K562 (cell line): ENCODE data around the gene FAM50A. TPM values are rescaled to one million over a fixed set of nuclear protein-coding genes. Genes with fewer than 3 reads are reported as not detected.

Experiments
- ATAC-seq: fragments of 200-7000 bp; cut with Tn5 transposase; 3 replicates; pipeline ENCODE4 v1.9.1; 2020; ENCODE audit warnings: moderate library complexity
- BruUV-seq: library from RNA; stranded (reverse); fragments of 400-500 nt; replicated peaks from 2 replicates; lab custom pipeline; 2021; lab: Mats Ljungman, UMichigan
- CTCF ChIA-PET: fragments of 300-600 bp; formaldehyde crosslinking; extraction: SDS; loops from one replicate; lab custom pipeline; 2021; ENCODE audit warnings: low intra/inter-chr PET ratio; lab: Yijun Ruan, JAX
- POLR2A ChIA-PET: fragments of 300-600, 350-650 bp; sonication (Branson Sonifier 250); formaldehyde crosslinking; extraction: SDS; loops from one replicate; lab custom pipeline; 2021; ENCODE audit warnings: antibody characterized with exemption, inconsistent platforms; lab: Yijun Ruan, JAX
- DNase-seq, 4 experiments: peaks; one replicate each; pipeline versions ENCODE4 v3.0.0 to v3.0.0-alpha.2; 2011 to 2018; ENCODE audit warnings: low spot score in 3 of 4, mixed read lengths in 3 of 4; ENCODE audit errors: extremely low read depth in 1 of 4
- FAIRE-seq: peaks from 2 replicates; lab custom pipeline; 2011; peaks lifted over from hg19 to GRCh38; lab: Jason Lieb, UNC
- H2AFZ ChIP-seq: 2 replicates; pipeline ENCODE4 v1.6.0; 2011; ENCODE audit warnings: low read depth, low read length, control low read depth, inconsistent platforms
- H3K27ac ChIP-seq: fragments of 200-600 bp; 3 replicates; pipeline ENCODE4 v1.8.0; 2011; ENCODE audit warnings: low read depth, mild to moderate bottlenecking, control low read depth, inconsistent platforms, low read length, moderate library complexity, mixed read lengths; ENCODE audit errors: extremely low read depth
- H3K27me3 ChIP-seq, 2 experiments: fragments of 300-600 bp in 1 of 2; 2 replicates in 1 of 2; 3 replicates in 1 of 2; pipeline versions ENCODE4 v1.6.0 to v1.8.0; 2011; ENCODE audit warnings: inconsistent platforms in 2 of 2, low read length in 2 of 2, mild to moderate bottlenecking in 1 of 2, mixed read lengths in 1 of 2, moderate library complexity in 1 of 2; ENCODE audit not compliant: control insufficient read depth in 2 of 2, insufficient read depth in 2 of 2
- H3K36me3 ChIP-seq: fragments of 300-600 bp; 3 replicates; pipeline ENCODE4 v1.8.0; 2011; ENCODE audit warnings: mild to moderate bottlenecking, low read length, inconsistent platforms; ENCODE audit not compliant: control insufficient read depth, insufficient read depth
- H3K4me1 ChIP-seq, 2 experiments: fragments of 200-600 bp in 1 of 2; replicated peaks in 1 of 2; 2 replicates in 1 of 2; 3 replicates in 1 of 2; pipeline versions ENCODE4 v1.5.1 to v1.8.0; 2011; ENCODE audit warnings: inconsistent platforms in 2 of 2, low read length in 2 of 2, mild to moderate bottlenecking in 1 of 2, mixed read lengths in 1 of 2, moderate library complexity in 1 of 2; ENCODE audit not compliant: control insufficient read depth in 2 of 2, insufficient read depth in 2 of 2
- H3K4me2 ChIP-seq: 2 replicates; pipeline ENCODE4 v1.6.1; 2011; ENCODE audit warnings: low read length, control low read depth, inconsistent platforms, mixed read lengths; ENCODE audit not compliant: insufficient read depth
- H3K4me3 ChIP-seq: fragments of 200-600 bp; sonication (generic), shearing (Covaris generic); 2 replicates; pipeline ENCODE4 v1.5.1; 2016; ENCODE audit warnings: control low read depth, inconsistent platforms
- H3K79me2 ChIP-seq: fragments of 200-600 bp; 3 replicates; pipeline ENCODE4 v1.8.0; 2011; ENCODE audit warnings: low read length, inconsistent platforms; ENCODE audit not compliant: control insufficient read depth, insufficient read depth
- H3K9ac ChIP-seq, 2 experiments: 2 replicates each; pipeline versions ENCODE4 v1.6.0 to v1.6.1; 2011; ENCODE audit warnings: low read depth in 2 of 2, low read length in 2 of 2, control low read depth in 1 of 2, inconsistent platforms in 1 of 2, mild to moderate bottlenecking in 1 of 2, mixed read lengths in 1 of 2; ENCODE audit not compliant: insufficient read depth in 1 of 2
- H3K9me1 ChIP-seq: one replicate; pipeline ENCODE4 v1.6.0; 2011; ENCODE audit warnings: inconsistent platforms, mild to moderate bottlenecking, low read length, moderate library complexity; ENCODE audit not compliant: control insufficient read depth, insufficient read depth
- H3K9me3 ChIP-seq: replicated peaks from 2 replicates; pipeline ENCODE4 v1.5.1; 2011; ENCODE audit warnings: low read depth, low read length, inconsistent platforms; ENCODE audit not compliant: control insufficient read depth, insufficient read depth
- H4K20me1 ChIP-seq: replicated peaks from 2 replicates; pipeline ENCODE4 v1.6.1; 2011; ENCODE audit warnings: low read length, inconsistent platforms, mixed read lengths; ENCODE audit not compliant: control insufficient read depth, insufficient read depth
- EWSR1 ChIP-seq: fragments of 450-650 bp; IDR thresholded peaks from 2 replicates; pipeline ENCODE4 v1.6.1; 2018; ENCODE audit warnings: borderline replicate concordance, mild to moderate bottlenecking, low read depth, moderate library complexity; ENCODE audit not compliant: partially characterized antibody
- NR0B1 ChIP-seq: fragments of 450-650 bp; IDR thresholded peaks from one replicate; pipeline ENCODE4 v1.6.1; 2018; ENCODE audit warnings: mild to moderate bottlenecking, moderate library complexity; ENCODE audit not compliant: partially characterized antibody
- NR3C1 ChIP-seq: sonication (generic); formaldehyde crosslinking; IDR thresholded peaks from 2 replicates; pipeline ENCODE4 v1.8.1; 2022; ENCODE audit warnings: missing genetic modification reagents
- RBFOX2 ChIP-seq: fragments of 200-400 bp; formaldehyde crosslinking; IDR thresholded peaks from 2 replicates; pipeline ENCODE4 v1.6.1; 2017; ENCODE audit warnings: low read depth, mild to moderate bottlenecking, low read length, moderate library complexity
- RBM15 ChIP-seq: fragments of 200-400 bp; formaldehyde crosslinking; IDR thresholded peaks from 2 replicates; pipeline ENCODE4 v1.6.1; 2018; ENCODE audit warnings: mild to moderate bottlenecking, low read length, moderate library complexity; ENCODE audit not compliant: insufficient read depth
- USF2 ChIP-seq: sonication (generic); formaldehyde crosslinking; IDR thresholded peaks from 2 replicates; pipeline ENCODE4 v1.5.0; 2020; ENCODE audit warnings: missing genetic modification reagents
- ZNF785 ChIP-seq: fragments of 250-450 bp; sonication (Bioruptor Pico); IDR thresholded peaks from 2 replicates; pipeline ENCODE4 v1.4.0; 2020; ENCODE audit warnings: mild to moderate bottlenecking
- whole genome bisulfite sequencing: fragments of 100-300 bp; shearing (Covaris generic); methylation state at CpG from one replicate; pipeline ENCODE4 v1.1.6; 2016; ENCODE audit warnings: low coverage, mixed read lengths; ENCODE audit not compliant: insufficient coverage; ENCODE audit errors: missing lambda C conversion rate; 5-methylcytosine and 5-hydroxymethylcytosine counted together
- in situ Hi-C: fragments of 300-500 bp; cut with MboI; formaldehyde crosslinking; loops from 4 replicates; pipeline ENCODE4 v1.15.0; 2018; ENCODE audit warnings: inconsistent platforms, mixed read lengths
- intact Hi-C: fragments of 100-400 bp; cut with micrococcal nuclease; formaldehyde crosslinking; loops from 2 replicates; pipeline ENCODE4 v1.14.2; 2022
- polyA plus RNA-seq, 8 experiments: library from polyadenylated mRNA; depleted of rRNA in 4 of 8; stranded (reverse) in 5 of 8; unstranded in 3 of 8; fragments of >200 nt; fragmentation: Nextera tagmentation in 2 of 8; fragmentation: Illumina TruSeq in 1 of 8; extraction: Ambion mirVana in 2 of 8; extraction: Trizol in 1 of 8; gene quantifications; 2 replicates each; pipeline versions ENCODE4 v1.2.1 to v1.2.3, GENCODE V29; 2011 to 2014; ENCODE audit warnings: inconsistent platforms in 1 of 8, missing spikeins in 1 of 8
- total RNA-seq, 7 experiments: library from RNA; depleted of rRNA in 6 of 7; stranded (reverse); fragments of >200 nt in 6 of 7; fragmentation: Illumina TruSeq in 2 of 7; extraction: Trizol in 2 of 7; gene quantifications; 2 replicates each; pipeline versions ENCODE4 v1.2.1 to v1.2.3, GENCODE V29; 2011 to 2021; ENCODE audit warnings: low replicate concordance in 1 of 7

Gene FAM50A
- total and polyA plus RNA-seq, 9 of the 15 experiments (the other 6 are each of a cell fraction or from before 2014, with no cell fraction given) = 4.4 to 114 (median 67.3) TPM

- no peak overlapping the region for H3K4me2 ChIP-seq
- DNase-seq (no peak), FAIRE-seq (no peak), ATAC-seq (peak; percentile 16; the same call in 2 of the 3 replicates)
- ChIA-PET POLR2A (interaction anchor here (2.1 to 3.2 kb wide), 2 partner anchors 11 to 19 kb away, joined by 4 to 11 read pairs; partner anchors contain the start of genes ATP6AP1 and RPL10), CTCF (no interaction called here)
- 23% methylated on average over 7 of the region's 7 CpGs for WGBS
- H3K27me3 ChIP-seq = no peaks in the 10 kb centered on the region
- intact Hi-C loops (no loop called here), in situ Hi-C loops (no loop called here)
- no peaks in the 10 kb centered on the region for H3K9me1 ChIP-seq
- H4K20me1 ChIP-seq = no peaks in the 10 kb centered on the region
- H3K4me3 ChIP-seq = no peak overlapping the region
- no TSS peak for BruUV-seq
- H3K36me3 ChIP-seq = peaks cover 7% of the 10 kb centered on the region; the same call in 1 of the 3 replicates
- no peak overlapping the region for H3K27ac ChIP-seq
- H2AFZ ChIP-seq = no peak overlapping the region
- peaks cover 3% of the 10 kb centered on the region; the same call in 1 of the 3 replicates for H3K79me2 ChIP-seq
- H3K9me3 ChIP-seq = no peaks in the 10 kb centered on the region
- H3K9ac ChIP-seq = peak overlapping the region in 1 of 2 experiments; percentile 64; a peak in 1 of 4 replicates
- TF ChIP-seq NR0B1 (no peak), EWSR1 (no peak), RBM15 (no peak), RBFOX2 (0 out of 2 replicates have a peak, but pooled peaks have one; percentile 3), USF2 (CRISPR knock-in tag) (no peak), ZNF785 (CRISPR knock-in tag) (no peak), NR3C1 (CRISPR knock-in tag) (no peak)
- H3K4me1 ChIP-seq = peaks cover 3 to 31% of the 10 kb centered on the region in 2 experiments; a peak in 4 of 5 replicates
These were observed 26.8 kb upstream of the FAM50A start for GRCh38 chrX:154417157-154417556.
